Neural crest cell (in vitro differentiated cells): ENCODE data around the gene EHBP1. TPM values are rescaled to one million over a fixed set of nuclear protein-coding genes. Genes with fewer than 3 reads are reported as not detected.
"Not testable (repeated sequence)": the region's sequence is repeated elsewhere in the genome, so short reads cannot be mapped to it uniquely, and the experiment has no call there.

Experiments used
- DNase-seq: peaks from one replicate; pipeline ENCODE4 v3.0.0; 2021; ENCODE audit warnings: low read depth, mixed read lengths, low spot score
- H3K27ac Mint-ChIP-seq: one replicate; pipeline ENCODE4 v1.8.0; 2021; ENCODE audit warnings: mild to moderate bottlenecking, mixed read lengths; ENCODE audit not compliant: unreplicated experiment
- H3K27me3 Mint-ChIP-seq: 2 replicates; pipeline ENCODE4 v1.8.0; 2021; ENCODE audit warnings: low read depth, mild to moderate bottlenecking, mixed read lengths
- H3K36me3 Mint-ChIP-seq: 2 replicates; pipeline ENCODE4 v1.8.0; 2021; ENCODE audit warnings: low read depth, mild to moderate bottlenecking, mixed read lengths
- H3K4me1 Mint-ChIP-seq: 2 replicates; pipeline ENCODE4 v1.8.0; 2021; ENCODE audit warnings: mixed read lengths
- H3K4me3 Mint-ChIP-seq: one replicate; pipeline ENCODE4 v1.8.0; 2021; ENCODE audit warnings: mild to moderate bottlenecking, mixed read lengths
- H3K9me3 Mint-ChIP-seq: 2 replicates; pipeline ENCODE4 v1.8.0; 2021; ENCODE audit warnings: mixed read lengths
- CTCF ChIP-seq: fragments of 200-600 bp; sonication (generic); conservative IDR thresholded peaks from 2 replicates; pipeline ENCODE4 v1.5.0; 2021; ENCODE audit warnings: antibody characterized with exemption, mild to moderate bottlenecking
- total RNA-seq: library from RNA; stranded (reverse); gene quantifications from 2 replicates; pipeline ENCODE4 v1.2.1, GENCODE V29; 2021

The EHBP1 gene
- total RNA-seq, 1 donor from 2014 or later, result 42.3 TPM

GRCh38 chr2:63066838-63067237 is 361.3 kb downstream of the EHBP1 start:
- Mint-ChIP-seq H3K27me3 (peaks cover 74% of the 10 kb centered on the region), H3K4me1 (no peaks in the 10 kb centered on the region), H3K36me3 (no peaks in the 10 kb centered on the region), H3K9me3 (no peaks in the 10 kb centered on the region), H3K4me3 (no peak overlapping the region), H3K27ac (no peak overlapping the region)
- DNase-seq, result no peak
- TF ChIP-seq CTCF, result no peak

GRCh38 chr2:63071664-63072063 is 366.2 kb downstream of the EHBP1 start:
- no peak for TF ChIP-seq CTCF
- H3K4me3 Mint-ChIP-seq, result no peak overlapping the region

GRCh38 chr2:63073994-63074393 is 368.5 kb downstream of the EHBP1 start:
- no peak overlapping the region for H3K4me3 Mint-ChIP-seq
- no peaks in the 10 kb centered on the region for H3K4me1 Mint-ChIP-seq
- H3K27ac Mint-ChIP-seq, result no peak overlapping the region
- H3K9me3 Mint-ChIP-seq, result no peaks in the 10 kb centered on the region
- peaks cover 34% of the 10 kb centered on the region for H3K27me3 Mint-ChIP-seq
- no peaks in the 10 kb centered on the region for H3K36me3 Mint-ChIP-seq
- TF ChIP-seq CTCF, result no peak
- no peak for DNase-seq

More at GRCh38 chr2:63071664-63072063, 366.2 kb downstream of the EHBP1 start:
- Mint-ChIP-seq H3K9me3 (no peaks in the 10 kb centered on the region), H3K27me3 (peaks cover 46% of the 10 kb centered on the region), H3K4me1 (no peaks in the 10 kb centered on the region), H3K36me3 (no peaks in the 10 kb centered on the region), H3K27ac (no peak overlapping the region)
- DNase-seq, result no peak

GRCh38 chr2:63074399-63074798 is 368.9 kb downstream of the EHBP1 start:
- H3K4me1 Mint-ChIP-seq, H3K9me3 Mint-ChIP-seq, H3K27ac Mint-ChIP-seq, DNase-seq, H3K4me3 Mint-ChIP-seq, H3K36me3 Mint-ChIP-seq: not testable (repeated sequence)
- H3K27me3 Mint-ChIP-seq, result peaks cover 30% of the 10 kb centered on the region

GRCh38 chr2:63078852-63079606 is 373.5 kb downstream of the EHBP1 start:
- H3K4me1 Mint-ChIP-seq, result no peaks in the 10 kb centered on the region
- H3K36me3 Mint-ChIP-seq, result no peaks in the 10 kb centered on the region
- no peak overlapping the region for H3K4me3 Mint-ChIP-seq
- no peak for DNase-seq
- H3K27ac Mint-ChIP-seq, result no peak overlapping the region
- H3K9me3 Mint-ChIP-seq, result peaks cover 2% of the 10 kb centered on the region
- H3K27me3 Mint-ChIP-seq, result peaks cover 25% of the 10 kb centered on the region
- TF ChIP-seq CTCF, result peak; percentile 56

- Mint-ChIP-seq H3K4me3 (no peak overlapping the region), H3K9me3 (peaks cover 2% of the 10 kb centered on the region), H3K36me3 (no peaks in the 10 kb centered on the region), H3K27me3 (peaks cover 32% of the 10 kb centered on the region), H3K27ac (no peak overlapping the region), H3K4me1 (no peaks in the 10 kb centered on the region)
- DNase-seq, result no peak
- TF ChIP-seq CTCF, result no peak
These were observed 375.9 kb downstream of the EHBP1 start for GRCh38 chr2:63081404-63081803.
